ENCODE results near the gene BTBD17. TPM values are rescaled to one million over a fixed set of nuclear protein-coding genes. Genes with fewer than 3 reads are reported as not detected.

Gene BTBD17
- total and polyA plus RNA-seq, 2 experiments from 2014 or later = 1.9 to 5.0 TPM

DNA sequence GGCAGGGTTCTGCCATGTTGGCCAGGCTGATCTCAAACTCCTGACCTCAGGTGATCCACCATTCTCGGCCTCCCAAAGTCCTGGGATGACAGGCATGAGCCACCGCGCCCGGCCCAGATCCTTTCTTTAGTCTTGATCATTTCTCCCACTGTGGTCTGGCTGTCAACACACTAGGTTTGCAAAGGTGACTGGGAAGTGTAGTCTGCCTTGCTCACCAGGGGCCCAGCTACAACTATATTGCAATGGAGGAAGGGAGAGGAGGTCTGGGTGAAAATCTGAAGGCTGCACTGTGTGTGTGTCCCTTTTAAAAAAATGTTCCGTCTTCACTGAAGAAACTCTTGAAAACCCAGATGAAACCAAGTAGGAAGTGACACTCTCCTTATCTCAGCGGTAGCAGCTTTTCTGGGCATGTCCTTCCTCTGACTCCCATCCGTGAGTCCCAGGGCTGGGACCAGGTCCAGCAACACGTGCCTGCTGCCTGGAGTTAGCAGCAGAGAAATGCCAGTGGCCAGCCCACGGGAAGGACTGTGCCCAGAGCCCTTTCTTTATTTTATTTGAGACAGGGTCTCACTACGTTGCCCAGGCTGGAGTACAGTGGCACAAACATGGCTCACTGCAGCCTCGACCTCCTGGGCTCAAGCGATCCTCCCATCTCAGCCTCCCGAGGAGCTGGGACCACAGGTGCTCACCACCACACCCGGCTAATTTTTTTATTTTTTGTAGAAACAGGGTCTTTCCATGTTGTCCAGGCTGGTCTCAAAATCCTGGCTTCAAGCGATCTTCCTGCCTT is 53.5 kb downstream of the BTBD17 start (continued):
- no peak for TF ChIP-seq NANOG (IDR thresholded peaks at IDR 0.05; ENCODE audit: borderline replicate concordance)
- no peak for TF ChIP-seq EZH2phosphoT487 (IDR thresholded peaks at IDR 0.05; ENCODE audit: unreplicated experiment)
- TF ChIP-seq, protein P1, sequence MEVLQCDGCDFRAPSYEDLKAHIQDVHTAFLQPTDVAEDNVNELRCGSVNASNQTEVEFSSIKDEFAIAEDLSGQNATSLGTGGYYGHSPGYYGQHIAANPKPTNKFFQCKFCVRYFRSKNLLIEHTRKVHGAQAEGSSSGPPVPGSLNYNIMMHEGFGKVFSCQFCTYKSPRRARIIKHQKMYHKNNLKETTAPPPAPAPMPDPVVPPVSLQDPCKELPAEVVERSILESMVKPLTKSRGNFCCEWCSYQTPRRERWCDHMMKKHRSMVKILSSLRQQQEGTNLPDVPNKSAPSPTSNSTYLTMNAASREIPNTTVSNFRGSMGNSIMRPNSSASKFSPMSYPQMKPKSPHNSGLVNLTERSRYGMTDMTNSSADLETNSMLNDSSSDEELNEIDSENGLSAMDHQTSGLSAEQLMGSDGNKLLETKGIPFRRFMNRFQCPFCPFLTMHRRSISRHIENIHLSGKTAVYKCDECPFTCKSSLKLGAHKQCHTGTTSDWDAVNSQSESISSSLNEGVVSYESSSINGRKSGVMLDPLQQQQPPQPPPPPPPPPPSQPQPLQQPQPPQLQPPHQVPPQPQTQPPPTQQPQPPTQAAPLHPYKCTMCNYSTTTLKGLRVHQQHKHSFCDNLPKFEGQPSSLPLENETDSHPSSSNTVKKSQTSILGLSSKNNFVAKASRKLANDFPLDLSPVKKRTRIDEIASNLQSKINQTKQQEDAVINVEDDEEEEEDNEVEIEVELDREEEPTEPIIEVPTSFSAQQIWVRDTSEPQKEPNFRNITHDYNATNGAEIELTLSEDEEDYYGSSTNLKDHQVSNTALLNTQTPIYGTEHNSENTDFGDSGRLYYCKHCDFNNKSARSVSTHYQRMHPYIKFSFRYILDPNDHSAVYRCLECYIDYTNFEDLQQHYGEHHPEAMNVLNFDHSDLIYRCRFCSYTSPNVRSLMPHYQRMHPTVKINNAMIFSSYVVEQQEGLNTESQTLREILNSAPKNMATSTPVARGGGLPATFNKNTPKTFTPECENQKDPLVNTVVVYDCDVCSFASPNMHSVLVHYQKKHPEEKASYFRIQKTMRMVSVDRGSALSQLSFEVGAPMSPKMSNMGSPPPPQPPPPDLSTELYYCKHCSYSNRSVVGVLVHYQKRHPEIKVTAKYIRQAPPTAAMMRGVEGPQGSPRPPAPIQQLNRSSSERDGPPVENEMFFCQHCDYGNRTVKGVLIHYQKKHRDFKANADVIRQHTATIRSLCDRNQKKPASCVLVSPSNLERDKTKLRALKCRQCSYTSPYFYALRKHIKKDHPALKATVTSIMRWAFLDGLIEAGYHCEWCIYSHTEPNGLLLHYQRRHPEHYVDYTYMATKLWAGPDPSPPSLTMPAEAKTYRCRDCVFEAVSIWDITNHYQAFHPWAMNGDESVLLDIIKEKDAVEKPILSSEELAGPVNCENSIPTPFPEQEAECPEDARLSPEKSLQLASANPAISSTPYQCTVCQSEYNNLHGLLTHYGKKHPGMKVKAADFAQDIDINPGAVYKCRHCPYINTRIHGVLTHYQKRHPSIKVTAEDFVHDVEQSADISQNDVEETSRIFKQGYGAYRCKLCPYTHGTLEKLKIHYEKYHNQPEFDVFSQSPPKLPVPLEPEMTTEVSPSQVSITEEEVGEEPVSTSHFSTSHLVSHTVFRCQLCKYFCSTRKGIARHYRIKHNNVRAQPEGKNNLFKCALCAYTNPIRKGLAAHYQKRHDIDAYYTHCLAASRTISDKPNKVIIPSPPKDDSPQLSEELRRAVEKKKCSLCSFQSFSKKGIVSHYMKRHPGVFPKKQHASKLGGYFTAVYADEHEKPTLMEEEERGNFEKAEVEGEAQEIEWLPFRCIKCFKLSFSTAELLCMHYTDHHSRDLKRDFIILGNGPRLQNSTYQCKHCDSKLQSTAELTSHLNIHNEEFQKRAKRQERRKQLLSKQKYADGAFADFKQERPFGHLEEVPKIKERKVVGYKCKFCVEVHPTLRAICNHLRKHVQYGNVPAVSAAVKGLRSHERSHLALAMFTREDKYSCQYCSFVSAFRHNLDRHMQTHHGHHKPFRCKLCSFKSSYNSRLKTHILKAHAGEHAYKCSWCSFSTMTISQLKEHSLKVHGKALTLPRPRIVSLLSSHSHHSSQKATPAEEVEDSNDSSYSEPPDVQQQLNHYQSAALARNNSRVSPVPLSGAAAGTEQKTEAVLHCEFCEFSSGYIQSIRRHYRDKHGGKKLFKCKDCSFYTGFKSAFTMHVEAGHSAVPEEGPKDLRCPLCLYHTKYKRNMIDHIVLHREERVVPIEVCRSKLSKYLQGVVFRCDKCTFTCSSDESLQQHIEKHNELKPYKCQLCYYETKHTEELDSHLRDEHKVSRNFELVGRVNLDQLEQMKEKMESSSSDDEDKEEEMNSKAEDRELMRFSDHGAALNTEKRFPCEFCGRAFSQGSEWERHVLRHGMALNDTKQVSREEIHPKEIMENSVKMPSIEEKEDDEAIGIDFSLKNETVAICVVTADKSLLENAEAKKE (CRISPR knock-in tag; IDR thresholded peaks at IDR 0.05) = no peak
- no peak for TF ChIP-seq JUNB (IDR thresholded peaks at IDR 0.05; ENCODE audit: unreplicated experiment)

Other genes starting within 250 kb of the BTBD17 start
- gene RPL38, start 158.2 kb downstream of the BTBD17 start, total RNA-seq (2014; rRNA removed; shearing (Covaris generic)) = 231 and 286 TPM in 2 replicates
- 5,312 and 5,616 TPM in 2 replicates for gene RPL38, start 158.2 kb downstream of the BTBD17 start, polyA plus RNA-seq (2016; fragmentation: Nextera tagmentation; extraction: Ambion mirVana)
- gene TTYH2, start 148.3 kb downstream of the BTBD17 start, total RNA-seq (2014; rRNA removed; shearing (Covaris generic)) = 3.9 and 5.2 TPM in 2 replicates
- gene TTYH2, start 148.3 kb downstream of the BTBD17 start, polyA plus RNA-seq (2016; fragmentation: Nextera tagmentation; extraction: Ambion mirVana) = 1.4 and 2.1 TPM in 2 replicates
- not detected in 2 replicates for gene DNAI2, start 87.6 kb downstream of the BTBD17 start, total RNA-seq (2014; rRNA removed; shearing (Covaris generic))
- gene DNAI2, start 87.6 kb downstream of the BTBD17 start, polyA plus RNA-seq (2016; fragmentation: Nextera tagmentation; extraction: Ambion mirVana) = 0.21 TPM in 1 of 2 replicates, not detected in the other
- 0.27 and 0.35 TPM in 2 replicates for gene KIF19, start 35.6 kb downstream of the BTBD17 start, total RNA-seq (2014; rRNA removed; shearing (Covaris generic))
- 0.07 and 0.36 TPM in 2 replicates for gene KIF19, start 35.6 kb downstream of the BTBD17 start, polyA plus RNA-seq (2016; fragmentation: Nextera tagmentation; extraction: Ambion mirVana)
- gene GPR142, start 5.6 kb upstream of the BTBD17 start, total RNA-seq (2014; rRNA removed; shearing (Covaris generic)) = not detected in 2 replicates
- not detected in 2 replicates for gene GPR142, start 5.6 kb upstream of the BTBD17 start, polyA plus RNA-seq (2016; fragmentation: Nextera tagmentation; extraction: Ambion mirVana)
- 20.7 and 22.4 TPM in 2 replicates for gene GPRC5C, start 70.2 kb upstream of the BTBD17 start, total RNA-seq (2014; rRNA removed; shearing (Covaris generic))
- gene GPRC5C, start 70.2 kb upstream of the BTBD17 start, polyA plus RNA-seq (2016; fragmentation: Nextera tagmentation; extraction: Ambion mirVana) = 8.9 and 9.0 TPM in 2 replicates
- gene CD300A, start 104.8 kb upstream of the BTBD17 start, total RNA-seq (2014; rRNA removed; shearing (Covaris generic)) = 0.45 and 0.70 TPM in 2 replicates
- gene CD300A, start 104.8 kb upstream of the BTBD17 start, polyA plus RNA-seq (2016; fragmentation: Nextera tagmentation; extraction: Ambion mirVana) = 0.37 and 0.54 TPM in 2 replicates
- gene CD300LB, start 169.6 kb upstream of the BTBD17 start, total RNA-seq (2014; rRNA removed; shearing (Covaris generic)) = not detected in 2 replicates
- not detected in 2 replicates for gene CD300LB, start 169.6 kb upstream of the BTBD17 start, polyA plus RNA-seq (2016; fragmentation: Nextera tagmentation; extraction: Ambion mirVana)
- not detected in 2 replicates for gene CD300C, start 184.2 kb upstream of the BTBD17 start, total RNA-seq (2014; rRNA removed; shearing (Covaris generic))
- not detected in 2 replicates for gene CD300C, start 184.2 kb upstream of the BTBD17 start, polyA plus RNA-seq (2016; fragmentation: Nextera tagmentation; extraction: Ambion mirVana)
- gene CD300H, start 205.6 kb upstream of the BTBD17 start, total RNA-seq (2014; rRNA removed; shearing (Covaris generic)) = not detected in 2 replicates
- gene CD300H, start 205.6 kb upstream of the BTBD17 start, polyA plus RNA-seq (2016; fragmentation: Nextera tagmentation; extraction: Ambion mirVana) = not detected in 2 replicates
- not detected in 2 replicates for gene CD300LD, start 230.4 kb upstream of the BTBD17 start, total RNA-seq (2014; rRNA removed; shearing (Covaris generic))
- not detected in 2 replicates for gene CD300LD, start 230.4 kb upstream of the BTBD17 start, polyA plus RNA-seq (2016; fragmentation: Nextera tagmentation; extraction: Ambion mirVana)

Measured in GM23338 (cell line).